ENCODE results near the gene TMEM181.
"Not testable (repeated sequence)": the region's sequence is repeated elsewhere in the genome, so short reads cannot be mapped to it uniquely, and the experiment has no call there.

The TMEM181 gene

GRCh38 chr6:158635427-158636073 is 75.7 kb downstream of the TMEM181 start:
- DNase-seq (ENCODE audit: low read depth in 1 of 2, low spot score in 1 of 2), result no peak

- DNase-seq (ENCODE audit: low read depth in 1 of 2, low spot score in 1 of 2), result no peak
Measured at GRCh38 chr6:158636778-158637177, 76.9 kb downstream of the TMEM181 start.

GRCh38 chr6:158638324-158638854 is 78.5 kb downstream of the TMEM181 start:
- DNase-seq (ENCODE audit: low read depth in 1 of 2, low spot score in 1 of 2), result no peak

GRCh38 chr6:158639056-158639455 is 79.2 kb downstream of the TMEM181 start:
- no peak for DNase-seq (ENCODE audit: low read depth in 1 of 2, low spot score in 1 of 2)

DNA sequence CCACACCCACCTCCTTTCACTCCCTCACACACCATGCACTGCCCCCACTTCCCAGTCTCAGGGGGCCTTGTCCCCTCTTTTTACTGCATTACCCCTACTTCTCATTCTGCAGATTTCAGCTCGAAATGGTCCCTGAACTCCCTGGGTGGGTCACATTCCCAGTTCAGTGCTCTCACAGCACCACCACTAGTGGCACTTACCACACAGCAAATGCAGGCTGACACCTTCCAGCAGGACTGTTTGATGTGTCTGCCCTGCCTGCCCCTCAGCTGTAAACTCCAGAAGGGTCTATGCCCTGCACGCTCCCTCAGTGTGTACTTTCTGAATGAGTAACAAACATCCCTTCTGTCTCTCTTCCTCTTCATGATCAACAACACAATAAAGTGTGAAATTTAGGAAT is 80.6 kb downstream of the TMEM181 start:
- DNase-seq (ENCODE audit: low read depth in 1 of 2, low spot score in 1 of 2), result no peak

DNA sequence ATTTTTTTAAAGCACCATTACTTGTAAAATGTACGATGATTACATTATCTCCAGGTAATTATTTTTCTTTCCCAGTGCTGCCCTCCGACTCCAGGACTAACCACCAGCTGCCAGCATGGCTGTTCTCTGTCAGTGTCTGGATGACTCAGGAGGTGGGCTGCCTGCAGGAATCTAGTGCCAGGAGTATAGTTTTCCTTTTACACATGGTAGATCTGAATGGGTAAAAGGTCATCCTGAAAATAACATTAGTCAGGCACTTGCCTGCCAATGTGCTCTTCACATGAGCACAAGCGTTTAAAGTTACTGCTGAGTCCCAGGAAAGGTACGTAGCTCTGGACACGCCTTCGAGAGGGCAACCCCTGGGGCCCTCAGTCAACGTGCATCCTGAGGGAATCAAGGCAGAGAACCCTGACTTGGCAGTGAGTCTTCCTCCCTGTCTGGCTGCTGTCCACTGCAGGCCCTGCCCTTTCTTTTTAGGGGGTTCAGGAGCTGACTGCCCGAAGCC is 82.3 kb downstream of the TMEM181 start:
- no peak for DNase-seq (ENCODE audit: low read depth in 1 of 2, low spot score in 1 of 2)

DNA sequence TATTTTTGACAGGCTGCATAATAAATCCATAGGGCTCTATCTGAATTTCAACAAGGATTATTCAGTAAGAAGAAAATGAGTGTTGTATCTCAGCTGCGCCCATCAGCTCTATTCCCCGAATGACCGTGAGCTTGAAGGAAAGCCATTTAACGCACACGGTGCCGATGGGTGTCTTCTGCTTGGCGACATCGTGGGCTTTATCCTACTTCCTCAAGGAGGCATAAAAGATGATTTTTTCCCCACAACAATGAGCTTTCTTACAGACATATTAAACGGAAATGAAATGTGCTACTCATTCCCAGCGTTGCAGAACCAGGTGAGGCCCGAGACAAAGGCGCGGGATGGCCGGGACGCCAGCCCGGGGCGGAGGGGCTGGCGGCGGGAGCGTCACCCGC is 83.9 kb downstream of the TMEM181 start:
- DNase-seq (ENCODE audit: low read depth in 1 of 2, low spot score in 1 of 2), result no peak

- DNase-seq (ENCODE audit: low read depth in 1 of 2, low spot score in 1 of 2), result peak; percentile 83 to 93
Measured at GRCh38 chr6:158644231-158645063, 84.6 kb downstream of the TMEM181 start, which contains the start of gene DYNLT1. Gene DYNLT1, minus strand, starts transcription at chr6:158644743. Its CDS starts 35 bp downstream, at chr6:158644708.

DNA sequence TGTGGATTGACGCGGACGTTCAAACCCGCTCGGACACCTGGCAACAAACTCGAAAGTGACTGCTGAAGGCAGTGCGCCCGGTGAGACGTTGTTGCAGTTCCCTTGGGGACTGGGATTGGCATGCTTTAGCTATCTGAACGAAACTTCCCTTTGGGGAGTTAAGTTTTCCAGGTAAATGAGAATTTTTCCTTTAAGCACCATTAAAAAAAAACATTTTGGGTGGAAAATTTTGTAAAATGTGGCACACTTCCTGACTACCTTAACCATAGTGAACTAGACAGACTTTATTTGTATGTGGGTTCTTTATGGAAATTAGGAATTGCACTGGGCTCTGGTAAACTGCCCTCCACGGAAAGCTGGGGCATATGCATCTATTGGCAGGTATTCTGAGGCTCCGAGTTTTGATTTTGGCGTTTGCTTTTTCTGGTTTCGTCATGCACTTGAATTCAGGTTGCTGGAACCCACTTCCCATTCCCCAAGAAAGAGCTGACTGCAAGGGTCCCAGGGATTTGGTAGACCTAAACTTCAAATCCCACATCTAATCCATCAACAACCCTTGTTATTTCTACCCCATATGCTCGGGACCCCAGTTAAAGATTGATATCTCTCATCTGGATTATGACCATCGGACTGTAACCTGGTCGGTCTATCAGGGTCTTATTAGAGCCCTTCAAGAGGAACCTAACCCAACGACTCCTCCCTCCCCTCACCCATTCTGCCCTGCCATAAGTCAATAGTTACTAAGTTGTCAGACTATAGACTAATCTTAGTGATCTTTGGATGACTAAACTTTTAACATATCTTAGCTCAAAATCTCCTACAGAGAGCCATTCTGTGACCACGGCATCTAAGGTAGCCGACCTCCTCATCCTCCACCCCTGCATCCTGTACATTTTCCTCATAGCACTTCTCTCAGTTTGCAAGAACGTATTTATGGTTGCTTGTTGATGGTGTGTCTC is 85.5 kb downstream of the TMEM181 start:
- no peak for DNase-seq (ENCODE audit: low read depth in 1 of 2, low spot score in 1 of 2)

GRCh38 chr6:158646023-158646910 is 86.4 kb downstream of the TMEM181 start:
- no peak for DNase-seq (ENCODE audit: low read depth in 1 of 2, low spot score in 1 of 2)

DNA sequence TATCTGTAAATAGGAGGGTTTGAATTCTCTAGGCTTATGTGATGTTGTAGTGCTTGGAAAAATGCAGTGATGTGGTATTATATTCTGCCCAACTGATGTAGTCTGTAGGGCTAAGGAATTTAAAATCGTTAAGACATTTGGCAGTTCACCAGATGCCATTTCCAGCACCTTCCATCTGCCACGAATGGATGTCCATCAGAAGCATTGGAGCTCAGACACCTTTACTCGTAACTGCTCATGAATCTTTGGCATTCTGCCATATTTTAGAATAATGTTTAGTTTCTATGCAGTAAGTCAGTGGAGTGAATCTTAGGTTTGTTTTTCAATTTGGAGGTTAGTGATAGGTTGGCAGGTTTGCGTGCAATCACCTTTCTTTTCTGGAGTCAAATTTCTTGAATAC is 87.6 kb downstream of the TMEM181 start:
- DNase-seq (ENCODE audit: low read depth in 1 of 2, low spot score in 1 of 2), result no peak

DNA sequence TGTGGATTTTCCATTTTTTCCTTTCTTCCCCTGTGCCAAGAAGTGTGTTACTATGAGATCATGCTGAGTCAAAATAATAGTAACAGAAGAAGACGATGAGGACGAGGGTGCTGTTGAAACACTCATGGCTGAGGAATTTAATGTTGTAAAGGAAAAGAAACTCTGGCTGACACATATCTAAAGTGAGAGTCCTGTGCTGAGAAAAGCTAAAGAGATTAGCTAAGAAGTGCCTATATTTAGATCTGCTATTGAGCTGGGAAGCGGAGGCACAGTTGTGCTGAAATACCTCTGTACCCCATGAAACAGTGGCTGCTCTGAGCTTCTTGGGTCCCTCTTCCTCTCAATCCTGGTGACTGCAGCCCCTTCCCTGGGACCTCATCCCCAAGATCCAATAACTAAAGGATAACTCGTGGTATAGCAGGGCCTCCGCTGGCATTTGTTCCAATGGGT is 88.8 kb downstream of the TMEM181 start:
- peak in 1 of 2 donors; percentile 23 for DNase-seq (ENCODE audit: low read depth in 1 of 2, low spot score in 1 of 2)

DNA sequence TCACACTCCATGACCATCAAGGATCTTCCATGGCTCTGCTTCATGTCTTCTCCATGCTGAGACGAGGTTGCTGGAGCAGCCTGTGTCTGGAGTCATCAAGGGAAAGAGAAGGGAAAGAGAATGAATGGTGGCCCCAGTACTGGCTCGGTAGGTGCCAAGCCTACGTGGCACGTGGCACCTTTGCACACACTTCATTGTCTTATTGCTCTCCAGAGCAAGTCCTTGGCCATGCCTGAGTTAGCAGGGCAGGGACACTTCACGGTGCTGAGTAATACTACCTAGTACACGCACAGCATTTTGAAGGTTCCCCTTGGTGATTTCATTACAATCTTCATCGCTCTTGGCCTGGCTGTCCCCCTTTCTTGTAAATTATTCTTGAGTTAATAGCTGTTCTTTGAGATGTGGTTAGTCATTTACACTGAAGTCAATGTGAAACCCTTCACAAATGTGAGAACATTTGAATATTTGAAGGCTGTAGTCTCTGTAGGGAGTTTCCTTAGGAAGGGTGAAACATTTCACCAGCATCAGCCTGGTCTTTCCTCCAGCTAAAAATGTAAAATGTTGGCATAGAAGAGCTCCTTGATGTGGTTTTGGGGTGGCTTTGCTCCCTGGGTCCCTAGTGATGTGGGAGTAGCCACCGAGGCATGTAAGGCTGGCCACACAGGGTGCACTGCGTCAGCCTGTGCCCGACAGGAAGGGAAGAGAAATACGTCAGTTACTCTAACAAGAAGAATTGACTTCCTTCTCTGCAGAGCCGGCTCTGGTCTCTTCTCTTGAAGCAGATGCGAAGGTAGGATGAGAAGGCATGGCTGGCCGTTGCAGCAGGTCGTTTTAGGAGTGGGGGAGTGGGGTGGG is 89.6 kb downstream of the TMEM181 start, which contains the start of gene SYTL3:
SYTL3 (plus strand) TSS at position 766 of the 855 bp plus-strand sequence. CDS start 13,215 bp downstream, outside the sequence.
- DNase-seq (ENCODE audit: low read depth in 1 of 2, low spot score in 1 of 2), result peak; percentile 54 to 78

DNA sequence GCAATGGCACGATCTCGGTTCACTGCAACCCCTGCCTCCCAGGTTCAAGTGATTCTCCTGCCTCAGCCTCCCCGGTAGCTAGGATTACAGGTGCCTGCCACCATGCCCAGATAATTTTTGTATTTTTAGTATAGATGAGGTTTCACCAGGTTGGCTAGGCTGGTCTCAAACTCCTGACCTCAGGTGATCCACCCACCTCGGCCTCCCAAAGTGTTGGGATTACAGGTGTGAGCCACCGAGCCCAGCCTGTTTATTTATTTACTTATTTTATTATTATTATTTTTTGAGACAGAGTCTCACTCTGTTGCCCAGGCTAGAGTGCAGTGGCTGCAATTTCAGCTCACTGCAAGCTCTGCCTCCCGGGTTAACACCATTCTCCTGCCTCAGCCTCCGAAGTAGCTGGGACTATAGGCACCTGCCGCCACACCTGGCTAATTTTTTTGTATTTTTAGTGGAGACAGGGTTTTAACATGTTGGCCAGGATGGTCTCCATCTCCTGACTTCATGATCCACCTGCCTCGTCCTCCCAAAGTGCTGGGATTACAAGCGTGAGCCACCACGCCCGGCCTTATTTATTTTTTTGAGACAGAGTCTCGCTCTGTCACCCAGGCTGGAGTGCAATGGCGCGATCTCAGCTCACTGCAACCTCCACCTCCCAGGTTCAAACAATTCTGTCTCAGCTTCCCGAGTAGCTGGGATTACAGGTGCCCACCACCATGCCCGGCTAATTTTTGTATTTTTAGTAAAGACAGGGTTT is 92.3 kb downstream of the TMEM181 start:
- not testable (repeated sequence) for DNase-seq (ENCODE audit: low read depth in 1 of 2, low spot score in 1 of 2)

DNA sequence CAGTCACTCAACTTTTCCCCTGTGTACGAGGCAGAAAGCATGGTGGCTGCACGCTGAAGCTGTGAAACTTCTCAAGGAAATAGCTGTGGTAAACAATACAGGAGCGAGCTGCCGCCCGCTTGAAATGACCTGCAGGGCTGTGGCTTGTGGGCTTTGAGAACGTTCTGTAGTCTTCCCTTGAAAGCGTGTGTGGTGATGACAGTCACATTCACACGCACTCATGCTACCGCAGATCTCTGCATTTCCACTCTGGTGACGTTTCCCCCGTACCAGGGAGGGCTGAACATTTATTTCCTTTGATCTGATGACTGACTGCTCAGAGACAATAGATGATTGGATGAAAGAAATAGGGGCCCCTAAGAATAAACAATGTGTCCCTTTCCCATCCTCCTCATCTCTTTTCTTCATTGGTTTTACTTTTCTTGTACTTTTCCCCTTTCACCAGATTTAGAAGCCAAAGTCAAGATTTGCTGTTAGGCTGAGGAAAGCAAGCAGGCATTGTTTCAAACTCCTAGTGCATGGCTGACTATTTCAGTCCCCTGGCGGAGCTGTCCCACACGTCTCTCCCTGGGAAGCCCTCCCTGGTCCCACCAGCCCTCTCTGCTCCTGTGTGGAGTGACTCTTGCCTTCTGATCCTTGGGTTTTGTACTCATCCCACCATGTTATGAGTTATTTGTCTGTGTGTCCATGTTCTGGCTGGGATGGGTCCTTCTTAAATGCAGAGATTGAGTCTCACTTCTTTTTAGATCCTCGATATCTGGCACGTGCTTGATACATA is 93.9 kb downstream of the TMEM181 start:
- peak; percentile 58 to 88 for DNase-seq (ENCODE audit: low read depth in 1 of 2, low spot score in 1 of 2)

- DNase-seq (ENCODE audit: low read depth in 1 of 2, low spot score in 1 of 2), result no peak
Measured at GRCh38 chr6:158654498-158654897, 94.6 kb downstream of the TMEM181 start.

DNA sequence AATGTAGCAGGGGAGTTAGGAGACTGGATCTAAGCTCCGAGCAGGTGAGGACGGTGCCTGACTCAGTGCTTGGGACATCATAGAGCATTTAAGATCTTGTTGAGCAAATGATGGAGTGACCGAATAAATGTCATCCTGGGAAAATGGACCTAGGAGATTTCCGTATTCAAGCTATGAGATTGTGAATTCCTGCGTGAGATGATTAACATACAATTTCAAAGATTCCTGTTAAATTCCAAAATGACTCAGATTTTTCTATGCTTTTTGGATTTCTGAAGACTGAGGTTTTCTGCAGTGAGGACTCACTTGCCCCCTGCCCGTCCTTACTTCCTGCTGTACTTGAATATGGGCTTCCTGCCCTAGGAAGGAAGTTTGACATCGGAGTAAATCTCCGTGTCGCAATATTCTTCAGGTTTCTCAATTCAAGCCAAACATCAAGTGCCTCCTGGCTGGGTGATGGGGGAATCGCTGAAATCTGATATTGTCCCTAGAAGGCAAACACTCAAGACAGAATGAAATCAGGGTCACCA is 95.1 kb downstream of the TMEM181 start:
- DNase-seq (ENCODE audit: low read depth in 1 of 2, low spot score in 1 of 2), result no peak
